Memory B cell (primary cell): Measurements from ENCODE around the gene IMPG2.

Experiments
- ATAC-seq: fragments of 150-1000 bp; cut with Tn5 transposase; 2 replicates; pipeline ENCODE4 v1.10.0; 2021; ENCODE audit warnings: low read depth, mild to moderate bottlenecking, moderate library complexity
- DNase-seq, 2 donors: peaks; one replicate each; pipeline ENCODE4 v3.0.0; 2022; ENCODE audit warnings: low spot score in 2 of 2
- H3K27ac Mint-ChIP-seq: one replicate; pipeline ENCODE4 v1.8.0; 2022; ENCODE audit warnings: mild to moderate bottlenecking, moderate library complexity, mixed read lengths
- H3K27me3 Mint-ChIP-seq: one replicate; pipeline ENCODE4 v1.8.0; 2022; ENCODE audit warnings: mixed read lengths
- H3K36me3 Mint-ChIP-seq: one replicate; pipeline ENCODE4 v1.8.0; 2022; ENCODE audit warnings: mild to moderate bottlenecking, mixed read lengths
- H3K4me1 Mint-ChIP-seq: one replicate; pipeline ENCODE4 v1.8.0; 2022; ENCODE audit warnings: mixed read lengths
- H3K4me3 Mint-ChIP-seq: one replicate; pipeline ENCODE4 v1.8.0; 2022; ENCODE audit warnings: mild to moderate bottlenecking, moderate library complexity, mixed read lengths
- H3K9me3 Mint-ChIP-seq: one replicate; pipeline ENCODE4 v1.8.0; 2022; ENCODE audit warnings: mixed read lengths

The IMPG2 gene

GRCh38 chr3:101200461-101200860, 119.9 kb downstream of the IMPG2 start:
- H3K27ac Mint-ChIP-seq: no peak overlapping the region
- no peak overlapping the region for H3K4me3 Mint-ChIP-seq
- H3K4me1 Mint-ChIP-seq: peaks cover 5% of the 10 kb centered on the region
- H3K9me3 Mint-ChIP-seq: no peaks in the 10 kb centered on the region
- peaks cover 6% of the 10 kb centered on the region for H3K27me3 Mint-ChIP-seq
- DNase-seq (no peak), ATAC-seq (no peak)
- H3K36me3 Mint-ChIP-seq: no peaks in the 10 kb centered on the region

GRCh38 chr3:101195951-101196713, 124.2 kb downstream of the IMPG2 start:
- no peak for DNase-seq
- Mint-ChIP-seq H3K4me1 (no peaks in the 10 kb centered on the region), H3K27me3 (peaks cover 2% of the 10 kb centered on the region), H3K27ac (no peak overlapping the region), H3K36me3 (no peaks in the 10 kb centered on the region), H3K4me3 (no peak overlapping the region), H3K9me3 (no peaks in the 10 kb centered on the region)
- ATAC-seq: no peak

GRCh38 chr3:101194392-101194791, 126.0 kb downstream of the IMPG2 start:
- H3K36me3 Mint-ChIP-seq: no peaks in the 10 kb centered on the region
- H3K9me3 Mint-ChIP-seq: no peaks in the 10 kb centered on the region
- no peak for ATAC-seq
- H3K4me3 Mint-ChIP-seq: no peak overlapping the region
- H3K27me3 Mint-ChIP-seq: peaks cover 4% of the 10 kb centered on the region
- no peak overlapping the region for H3K27ac Mint-ChIP-seq
- DNase-seq: no peak
- H3K4me1 Mint-ChIP-seq: no peaks in the 10 kb centered on the region

- no peak overlapping the region for H3K27ac Mint-ChIP-seq
- no peaks in the 10 kb centered on the region for H3K36me3 Mint-ChIP-seq
- no peak for DNase-seq
- no peak overlapping the region for H3K4me3 Mint-ChIP-seq
- peaks cover 6% of the 10 kb centered on the region for H3K27me3 Mint-ChIP-seq
- H3K4me1 Mint-ChIP-seq: no peaks in the 10 kb centered on the region
- ATAC-seq: no peak
- H3K9me3 Mint-ChIP-seq: no peaks in the 10 kb centered on the region
Observed at GRCh38 chr3:101193957-101194356, 126.4 kb downstream of the IMPG2 start.

- Mint-ChIP-seq H3K4me1 (no peaks in the 10 kb centered on the region), H3K27ac (no peak overlapping the region), H3K4me3 (no peak overlapping the region), H3K9me3 (no peaks in the 10 kb centered on the region), H3K27me3 (peaks cover 7% of the 10 kb centered on the region), H3K36me3 (no peaks in the 10 kb centered on the region)
- no peak for DNase-seq
- ATAC-seq: no peak
Observed at GRCh38 chr3:101189796-101190195, 130.6 kb downstream of the IMPG2 start.

GRCh38 chr3:101189176-101189575, 131.2 kb downstream of the IMPG2 start:
- peaks cover 7% of the 10 kb centered on the region for H3K27me3 Mint-ChIP-seq
- ATAC-seq: no peak

GRCh38 chr3:101185341-101185740, 135.0 kb downstream of the IMPG2 start:
- Mint-ChIP-seq H3K27ac (no peak overlapping the region), H3K9me3 (no peaks in the 10 kb centered on the region), H3K27me3 (peaks cover 9% of the 10 kb centered on the region), H3K36me3 (no peaks in the 10 kb centered on the region), H3K4me1 (no peaks in the 10 kb centered on the region), H3K4me3 (no peak overlapping the region)
- DNase-seq (no peak), ATAC-seq (no peak)

More at GRCh38 chr3:101189176-101189575, 131.2 kb downstream of the IMPG2 start:
- DNase-seq: no peak
- no peaks in the 10 kb centered on the region for H3K9me3 Mint-ChIP-seq
- no peak overlapping the region for H3K27ac Mint-ChIP-seq
- no peaks in the 10 kb centered on the region for H3K4me1 Mint-ChIP-seq
- H3K36me3 Mint-ChIP-seq: no peaks in the 10 kb centered on the region
- no peak overlapping the region for H3K4me3 Mint-ChIP-seq

GRCh38 chr3:101184111-101184510, 136.3 kb downstream of the IMPG2 start:
- no peak overlapping the region for H3K27ac Mint-ChIP-seq
- no peak overlapping the region for H3K4me3 Mint-ChIP-seq
- H3K9me3 Mint-ChIP-seq: no peaks in the 10 kb centered on the region
- no peaks in the 10 kb centered on the region for H3K36me3 Mint-ChIP-seq
- no peak for ATAC-seq
- peaks cover 10% of the 10 kb centered on the region for H3K27me3 Mint-ChIP-seq
- DNase-seq: no peak
- H3K4me1 Mint-ChIP-seq: no peaks in the 10 kb centered on the region

GRCh38 chr3:101183151-101183550, 137.2 kb downstream of the IMPG2 start:
- H3K9me3 Mint-ChIP-seq: no peaks in the 10 kb centered on the region
- no peak overlapping the region for H3K27ac Mint-ChIP-seq
- peaks cover 8% of the 10 kb centered on the region for H3K27me3 Mint-ChIP-seq
- no peak for ATAC-seq
- no peak for DNase-seq
- no peak overlapping the region for H3K4me3 Mint-ChIP-seq
- H3K36me3 Mint-ChIP-seq: no peaks in the 10 kb centered on the region
- H3K4me1 Mint-ChIP-seq: no peaks in the 10 kb centered on the region

GRCh38 chr3:101182734-101183133, 137.6 kb downstream of the IMPG2 start:
- Mint-ChIP-seq H3K4me1 (no peaks in the 10 kb centered on the region), H3K4me3 (no peak overlapping the region), H3K27me3 (peaks cover 8% of the 10 kb centered on the region), H3K27ac (no peak overlapping the region), H3K9me3 (no peaks in the 10 kb centered on the region), H3K36me3 (no peaks in the 10 kb centered on the region)
- ATAC-seq: no peak
- DNase-seq: no peak

GRCh38 chr3:101181801-101182200, 138.6 kb downstream of the IMPG2 start:
- Mint-ChIP-seq H3K4me3 (no peak overlapping the region), H3K27ac (no peak overlapping the region), H3K27me3 (peaks cover 8% of the 10 kb centered on the region), H3K9me3 (no peaks in the 10 kb centered on the region), H3K4me1 (no peaks in the 10 kb centered on the region), H3K36me3 (no peaks in the 10 kb centered on the region)
- no peak for DNase-seq
- no peak for ATAC-seq

- Mint-ChIP-seq H3K27me3 (peaks cover 7% of the 10 kb centered on the region), H3K4me1 (no peaks in the 10 kb centered on the region), H3K4me3 (no peak overlapping the region), H3K27ac (no peak overlapping the region), H3K9me3 (peaks cover 2% of the 10 kb centered on the region), H3K36me3 (no peaks in the 10 kb centered on the region)
- ATAC-seq (no peak), DNase-seq (no peak)
Observed at GRCh38 chr3:101179637-101180036, 140.7 kb downstream of the IMPG2 start.

- ATAC-seq: no peak
- H3K36me3 Mint-ChIP-seq: no peaks in the 10 kb centered on the region
- no peak overlapping the region for H3K4me3 Mint-ChIP-seq
- no peak for DNase-seq
- no peak overlapping the region for H3K27ac Mint-ChIP-seq
- H3K4me1 Mint-ChIP-seq: no peaks in the 10 kb centered on the region
- H3K9me3 Mint-ChIP-seq: peaks cover 3% of the 10 kb centered on the region
- H3K27me3 Mint-ChIP-seq: peaks cover 7% of the 10 kb centered on the region
Observed at GRCh38 chr3:101177577-101177976, 142.8 kb downstream of the IMPG2 start.
